Femur (tissue), 1 donor: ENCODE results near the gene SELENOK.

ENCODE experiments used
- DNase-seq: peaks from one replicate; pipeline ENCODE4 v3.0.0-alpha.2; 2017

SELENOK gene

GRCh38 chr3:53841296-53841695, 50.4 kb downstream of the SELENOK start:
- no peak for DNase-seq

GRCh38 chr3:53837331-53837730, 54.3 kb downstream of the SELENOK start:
- no peak for DNase-seq

GRCh38 chr3:53836084-53836872, 55.4 kb downstream of the SELENOK start:
- DNase-seq: no peak

- DNase-seq: no peak
Observed at GRCh38 chr3:53835257-53835656, 56.4 kb downstream of the SELENOK start.

- no peak for DNase-seq
Observed at GRCh38 chr3:53834429-53835095, 57.1 kb downstream of the SELENOK start.
